Transverse colon (tissue), 4 donors: ENCODE measurements around the gene ASB9. TPM values are rescaled to one million over a fixed set of nuclear protein-coding genes. Genes with fewer than 3 reads are reported as not detected.

Source experiments
- DNase-seq: peaks from one replicate; pipeline ENCODE4 v3.0.0-alpha.2; 2019
- H3K27ac ChIP-seq, 4 donors: fragments of 200-600 bp; sonication (generic); 2 replicates each; pipeline ENCODE4 v1.5.1; 2016 to 2018; ENCODE audit warnings: inconsistent platforms in 4 of 4
- H3K27me3 ChIP-seq: fragments of 200-600 bp; sonication (generic); 2 replicates; pipeline ENCODE4 v1.5.1; 2017; ENCODE audit warnings: inconsistent platforms
- H3K36me3 ChIP-seq, 4 donors: fragments of 200-600 bp; sonication (generic); 2 replicates each; pipeline ENCODE4 v1.5.1; 2017 to 2019; ENCODE audit warnings: inconsistent platforms in 4 of 4
- H3K4me1 ChIP-seq, 4 donors: fragments of 200-600 bp; sonication (generic); 2 replicates each; pipeline ENCODE4 v1.5.1; 2017 to 2020; ENCODE audit warnings: inconsistent platforms in 4 of 4
- H3K4me3 ChIP-seq, 4 donors: fragments of 200-600 bp; sonication (generic); 1 replicate in 1 of 4; 2 replicates in 3 of 4; pipeline versions ENCODE4 v1.5.1 to v1.6.1; 2017 to 2019; ENCODE audit warnings: inconsistent platforms in 4 of 4
- H3K9me3 ChIP-seq, 2 donors: fragments of 200-600 bp; sonication (generic); 2 replicates each; pipeline ENCODE4 v1.5.1; 2017 to 2019; ENCODE audit warnings: inconsistent platforms in 2 of 2
- EP300 ChIP-seq: sonication (generic); formaldehyde crosslinking; IDR thresholded peaks from one replicate; pipeline ENCODE4 v1.6.1; 2017; ENCODE audit warnings: antibody characterized with exemption, low read depth
- POLR2A ChIP-seq: fragments of 450-650 bp; IDR thresholded peaks from one replicate; pipeline ENCODE4 v1.6.1; 2016; ENCODE audit warnings: antibody characterized with exemption, mild to moderate bottlenecking, moderate library complexity
- POLR2AphosphoS5 ChIP-seq, 3 donors: sonication (generic); formaldehyde crosslinking; IDR thresholded peaks; one replicate each; pipeline ENCODE4 v1.6.1; 2016; ENCODE audit warnings: antibody characterized with exemption in 3 of 3
- WGBS, 2 donors: methylation state at CpG; one replicate each; pipeline ENCODE4 v1.1.5; 2018; ENCODE audit warnings: low coverage in 1 of 2; 5-methylcytosine and 5-hydroxymethylcytosine counted together
- in situ Hi-C, 4 donors: fragments of 200-750 bp; cut with MboI; loops; one replicate each; pipeline versions ENCODE4 v1.15.0 to v1.15.1; 2017; ENCODE audit warnings: low sequenced_read_pairs in 3 of 4, low pct_ligation_motif_present in 1 of 4, low pct_unique_long_range_greater_than_20kb in 1 of 4
- intact Hi-C: fragments of 100-400 bp; cut with DNase I; formaldehyde crosslinking; loops from one replicate; pipeline ENCODE4 v1.15.1; 2023; ENCODE audit warnings: low total_unique reads
- total RNA-seq, 4 donors: library from RNA; depleted of rRNA; stranded (reverse); fragments of >200 nt; gene quantifications; one replicate each; pipeline ENCODE4 v1.1.0, GENCODE V29; 2016
- TF ChIP-seq, protein P1 (sequence below), 5 experiments: fragments of 200-600 bp in 3 of 5; fragments of 450-650 bp in 2 of 5; sonication (generic) in 3 of 5; IDR thresholded peaks; 1 replicate in 2 of 5; 2 replicates in 3 of 5; pipeline ENCODE4 v1.5.1; 2016 to 2017; ENCODE audit warnings: antibody characterized with exemption in 5 of 5, inconsistent platforms in 3 of 5, mild to moderate bottlenecking in 2 of 5, moderate library complexity in 1 of 5

The ASB9 gene
- total RNA-seq, 4 donors from 2014 or later = 1.8 to 3.0 (median 2.5) TPM; not detected in 1

DNA sequence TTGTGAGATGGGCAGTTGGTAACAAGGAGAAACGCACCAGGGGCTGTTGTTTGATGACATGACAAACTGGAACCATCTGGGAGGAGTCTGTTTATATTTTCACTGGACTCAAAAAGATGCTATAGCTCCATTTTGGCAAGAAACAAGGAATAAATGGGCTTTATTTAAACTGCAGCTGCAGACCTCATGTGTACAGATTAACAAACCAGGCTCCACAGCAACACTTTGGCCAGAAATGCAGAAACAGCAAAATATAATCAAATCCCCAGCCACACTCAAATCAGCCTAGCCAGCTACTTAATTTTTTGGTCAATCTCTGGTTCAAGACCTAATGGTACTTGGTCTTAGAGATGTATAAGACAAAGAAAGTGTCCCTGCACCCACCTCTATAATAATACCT lies 52.7 kb downstream of the ASB9 start:
- H3K27me3 ChIP-seq = no peaks in the 10 kb centered on the region
- WGBS, 2 donors = 40% methylated on average over 1 of the region's 1 CpG; no CpG with 5 or more reads in 1 of the 2 donors
- intact Hi-C loops = no loop called here
- no peaks in the 10 kb centered on the region for H3K9me3 ChIP-seq
- no peaks in the 10 kb centered on the region for H3K36me3 ChIP-seq
- H3K4me3 ChIP-seq = no peak overlapping the region
- no peaks in the 10 kb centered on the region for H3K4me1 ChIP-seq
- no peak for TF ChIP-seq EP300
- TF ChIP-seq, protein P1, sequence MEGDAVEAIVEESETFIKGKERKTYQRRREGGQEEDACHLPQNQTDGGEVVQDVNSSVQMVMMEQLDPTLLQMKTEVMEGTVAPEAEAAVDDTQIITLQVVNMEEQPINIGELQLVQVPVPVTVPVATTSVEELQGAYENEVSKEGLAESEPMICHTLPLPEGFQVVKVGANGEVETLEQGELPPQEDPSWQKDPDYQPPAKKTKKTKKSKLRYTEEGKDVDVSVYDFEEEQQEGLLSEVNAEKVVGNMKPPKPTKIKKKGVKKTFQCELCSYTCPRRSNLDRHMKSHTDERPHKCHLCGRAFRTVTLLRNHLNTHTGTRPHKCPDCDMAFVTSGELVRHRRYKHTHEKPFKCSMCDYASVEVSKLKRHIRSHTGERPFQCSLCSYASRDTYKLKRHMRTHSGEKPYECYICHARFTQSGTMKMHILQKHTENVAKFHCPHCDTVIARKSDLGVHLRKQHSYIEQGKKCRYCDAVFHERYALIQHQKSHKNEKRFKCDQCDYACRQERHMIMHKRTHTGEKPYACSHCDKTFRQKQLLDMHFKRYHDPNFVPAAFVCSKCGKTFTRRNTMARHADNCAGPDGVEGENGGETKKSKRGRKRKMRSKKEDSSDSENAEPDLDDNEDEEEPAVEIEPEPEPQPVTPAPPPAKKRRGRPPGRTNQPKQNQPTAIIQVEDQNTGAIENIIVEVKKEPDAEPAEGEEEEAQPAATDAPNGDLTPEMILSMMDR (IDR thresholded peaks at IDR 0.05) = no peak
- TF ChIP-seq POLR2A = no peak
- TF ChIP-seq POLR2AphosphoS5 (IDR thresholded peaks at IDR 0.05) = no peak
- no peak overlapping the region for H3K27ac ChIP-seq
- in situ Hi-C loops = no loop called here
- no peak for DNase-seq

DNA sequence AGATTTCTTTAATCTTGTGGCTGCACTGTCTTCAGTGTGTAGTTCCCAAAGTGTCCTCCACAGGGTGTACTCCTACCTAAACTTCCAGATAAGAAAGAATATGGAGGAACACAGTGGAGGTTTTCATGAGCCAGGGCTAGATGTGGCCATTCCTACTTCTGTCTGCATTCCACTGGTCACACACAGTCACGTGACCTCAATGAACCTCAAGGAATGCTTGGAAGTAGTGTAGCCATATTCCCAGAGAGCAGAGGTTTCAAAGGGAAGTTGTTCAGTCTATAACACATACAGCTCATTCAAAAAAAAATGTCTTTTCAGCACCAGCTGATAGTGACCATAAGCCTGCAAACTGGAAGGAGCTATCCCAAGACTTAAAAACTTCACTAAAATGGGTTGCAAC lies 53.6 kb downstream of the ASB9 start:
- Histone ChIP-seq H3K27ac (no peak overlapping the region), H3K36me3 (no peaks in the 10 kb centered on the region), H3K9me3 (no peaks in the 10 kb centered on the region), H3K27me3 (no peaks in the 10 kb centered on the region), H3K4me3 (no peak overlapping the region), H3K4me1 (no peaks in the 10 kb centered on the region)
- in situ Hi-C loops (no loop called here), intact Hi-C loops (no loop called here)
- 83 to 91% methylated on average over 1 of the region's 1 CpG for WGBS, 2 donors
- TF ChIP-seq EP300 (no peak), POLR2AphosphoS5 (IDR thresholded peaks at IDR 0.05) (no peak), POLR2A (no peak)
- TF ChIP-seq, protein P1 (IDR thresholded peaks at IDR 0.05) = no peak
- DNase-seq = no peak

DNA sequence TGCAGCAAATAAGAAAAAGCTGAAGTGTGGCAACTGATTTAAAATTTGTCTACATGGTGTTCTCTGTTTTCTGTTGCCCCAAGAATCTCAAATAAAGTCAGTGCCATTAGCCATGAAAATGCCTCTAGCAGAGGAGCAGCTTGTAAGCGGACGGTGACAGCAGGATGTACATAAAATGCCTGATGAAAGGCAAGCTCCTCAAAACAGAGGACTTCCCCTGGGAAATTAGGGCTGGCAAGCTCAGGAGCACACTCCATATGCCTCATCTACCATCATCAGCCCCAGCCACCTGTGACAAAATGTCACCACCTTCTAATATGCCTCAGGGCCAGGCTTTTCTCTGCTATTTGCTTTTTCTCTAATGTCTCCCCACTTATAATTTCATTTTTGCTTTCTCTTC lies 54.5 kb downstream of the ASB9 start:
- H3K27ac ChIP-seq = no peak overlapping the region
- H3K9me3 ChIP-seq = no peaks in the 10 kb centered on the region
- H3K27me3 ChIP-seq = no peaks in the 10 kb centered on the region
- H3K36me3 ChIP-seq = no peaks in the 10 kb centered on the region
- 86% methylated on average over 2 of the region's 2 CpGs; no CpG with 5 or more reads in 1 of the 2 donors for WGBS, 2 donors
- H3K4me1 ChIP-seq = no peaks in the 10 kb centered on the region
- in situ Hi-C loops = no loop called here
- DNase-seq = no peak
- intact Hi-C loops = no loop called here
- TF ChIP-seq EP300 = no peak
- TF ChIP-seq POLR2A = no peak
- no peak for TF ChIP-seq POLR2AphosphoS5 (IDR thresholded peaks at IDR 0.05)
- TF ChIP-seq, protein P1 (IDR thresholded peaks at IDR 0.05) = no peak
- H3K4me3 ChIP-seq = no peak overlapping the region

DNA sequence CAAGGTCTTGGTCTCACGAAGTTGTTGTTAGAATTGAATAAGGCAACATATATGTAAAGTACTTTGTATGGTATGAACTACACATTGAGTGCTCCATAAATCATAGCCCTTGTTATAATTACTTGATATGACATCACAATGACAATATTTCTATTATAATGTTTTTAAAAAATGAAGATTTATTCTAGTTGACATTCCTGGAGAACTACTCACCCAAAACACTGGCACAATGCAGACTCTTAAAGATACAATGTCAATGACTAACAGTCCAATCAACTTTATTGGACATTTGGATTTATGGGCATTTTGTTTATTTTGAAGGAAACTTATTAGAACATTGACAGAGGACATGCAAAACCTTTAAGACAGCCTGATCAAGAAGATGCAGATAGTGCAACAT lies 55.3 kb downstream of the ASB9 start:
- no peak for TF ChIP-seq EP300
- no peak for TF ChIP-seq POLR2A
- TF ChIP-seq POLR2AphosphoS5 (IDR thresholded peaks at IDR 0.05) = no peak
- TF ChIP-seq, protein P1 (IDR thresholded peaks at IDR 0.05) = no peak
- in situ Hi-C loops = no loop called here
- intact Hi-C loops = no loop called here
- no peak overlapping the region for H3K4me3 ChIP-seq
- no peak overlapping the region for H3K27ac ChIP-seq
- WGBS, 2 donors = 66% methylated on average over 1 of the region's 1 CpG; no CpG with 5 or more reads in 1 of the 2 donors
- no peaks in the 10 kb centered on the region for H3K36me3 ChIP-seq
- H3K4me1 ChIP-seq = no peaks in the 10 kb centered on the region
- H3K9me3 ChIP-seq = no peaks in the 10 kb centered on the region
- no peaks in the 10 kb centered on the region for H3K27me3 ChIP-seq
- no peak for DNase-seq
